ENCODE data around the gene PALLD. TPM values are rescaled to one million over a fixed set of nuclear protein-coding genes. Genes with fewer than 3 reads are reported as not detected.

Gene PALLD
- total RNA-seq, 4 donors from 2014 or later, result 266 to 761 (median 441) TPM

DNA sequence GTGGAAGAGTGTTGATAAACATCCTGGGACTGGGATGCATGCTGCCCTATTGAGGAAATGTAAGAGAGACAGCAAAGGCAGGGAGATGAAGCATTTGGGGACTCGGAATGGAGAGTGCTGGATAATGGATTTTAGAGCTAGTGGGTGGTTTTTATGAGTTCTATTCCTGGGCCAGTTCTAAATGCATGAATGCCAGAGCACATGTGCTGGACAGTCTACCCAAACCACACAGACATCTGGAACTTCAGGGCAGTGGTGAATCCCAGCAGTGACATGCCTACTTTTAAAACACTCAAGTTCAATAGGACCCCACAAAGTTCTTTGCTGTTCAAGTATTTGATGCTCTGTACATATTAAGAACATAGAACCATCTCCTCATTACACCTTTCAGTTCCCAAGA lies 379.3 kb downstream of the PALLD start:
- Histone ChIP-seq H3K4me3 (no peak overlapping the region), H3K36me3 (no peaks in the 10 kb centered on the region), H3K4me1 (peaks cover 10 to 14% of the 10 kb centered on the region in 2 donors), H3K9me3 (no peaks in the 10 kb centered on the region), H3K27ac (peak overlapping the region; percentile 82 to 86), H3K27me3 (no peaks in the 10 kb centered on the region)
- TF ChIP-seq CTCF (IDR thresholded peaks at IDR 0.05) (no peak), POLR2A (IDR thresholded peaks at IDR 0.05) (no peak)
- intact Hi-C loops (cut with DNase I; ENCODE audit: low total_unique reads), result no loop called here
- no peak for DNase-seq

GRCh38 chr4:168877511-168878491 lies 380.9 kb downstream of the PALLD start:
- H3K9me3 ChIP-seq, result no peaks in the 10 kb centered on the region
- no peaks in the 10 kb centered on the region for H3K27me3 ChIP-seq
- H3K27ac ChIP-seq, result peak overlapping the region; percentile 82 to 86
- H3K4me1 ChIP-seq, result peaks cover 10 to 12% of the 10 kb centered on the region in 2 donors
- TF ChIP-seq POLR2A (IDR thresholded peaks at IDR 0.05) (no peak), CTCF (IDR thresholded peaks at IDR 0.05) (no peak)
- DNase-seq, result no peak
- H3K36me3 ChIP-seq, result no peaks in the 10 kb centered on the region
- H3K4me3 ChIP-seq, result peak overlapping the region in 1 of 2 donors; percentile 34
- intact Hi-C loops (cut with DNase I; ENCODE audit: low total_unique reads), result no loop called here

DNA sequence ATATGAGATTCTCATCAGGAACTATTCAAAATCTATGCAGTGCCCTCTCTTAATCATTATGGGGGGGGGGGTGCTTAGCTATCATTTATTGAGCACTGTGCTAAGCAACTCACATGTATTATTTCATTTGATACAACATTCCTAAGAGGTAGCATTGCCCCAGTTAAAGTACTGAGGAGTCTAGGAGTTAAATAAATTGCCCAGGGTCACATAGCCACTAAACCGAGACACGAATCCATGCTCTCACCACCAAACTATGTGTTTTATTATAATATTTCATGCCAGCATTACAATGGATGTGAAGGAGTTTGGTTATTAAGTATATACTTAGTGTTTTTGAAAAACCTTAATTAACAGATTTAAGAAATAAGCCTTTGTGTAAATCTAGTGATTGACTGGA lies 381.8 kb downstream of the PALLD start:
- no peaks in the 10 kb centered on the region for H3K9me3 ChIP-seq
- H3K4me3 ChIP-seq, result no peak overlapping the region
- H3K27me3 ChIP-seq, result no peaks in the 10 kb centered on the region
- no peaks in the 10 kb centered on the region for H3K36me3 ChIP-seq
- intact Hi-C loops (cut with DNase I; ENCODE audit: low total_unique reads), result no loop called here
- peak overlapping the region; percentile 82 to 86 for H3K27ac ChIP-seq
- TF ChIP-seq POLR2A (IDR thresholded peaks at IDR 0.05) (no peak), CTCF (IDR thresholded peaks at IDR 0.05) (no peak)
- no peak for DNase-seq
- H3K4me1 ChIP-seq, result peaks cover 10 to 12% of the 10 kb centered on the region in 2 donors

- DNase-seq, result no peak
- Histone ChIP-seq H3K27ac (peak overlapping the region; percentile 82 to 86), H3K4me1 (peaks cover 6 to 10% of the 10 kb centered on the region in 2 donors), H3K36me3 (no peaks in the 10 kb centered on the region), H3K4me3 (no peak overlapping the region), H3K27me3 (no peaks in the 10 kb centered on the region), H3K9me3 (no peaks in the 10 kb centered on the region)
- TF ChIP-seq CTCF (IDR thresholded peaks at IDR 0.05), result no peak
- TF ChIP-seq POLR2A (IDR thresholded peaks at IDR 0.05), result no peak
- intact Hi-C loops (cut with DNase I; ENCODE audit: low total_unique reads), result no loop called here
These were observed 382.3 kb downstream of the PALLD start for GRCh38 chr4:168879188-168879587.

GRCh38 chr4:168880072-168880675 lies 383.3 kb downstream of the PALLD start:
- Histone ChIP-seq H3K36me3 (no peaks in the 10 kb centered on the region), H3K27ac (peak overlapping the region; percentile 82 to 86), H3K4me1 (peaks cover 6 to 10% of the 10 kb centered on the region in 2 donors), H3K4me3 (no peak overlapping the region), H3K9me3 (no peaks in the 10 kb centered on the region), H3K27me3 (no peaks in the 10 kb centered on the region)
- DNase-seq, result no peak
- intact Hi-C loops (cut with DNase I; ENCODE audit: low total_unique reads), result no loop called here
- TF ChIP-seq POLR2A (IDR thresholded peaks at IDR 0.05) (no peak), CTCF (IDR thresholded peaks at IDR 0.05) (no peak)
